Skeletal muscle satellite cell (primary cell): Measurements from ENCODE around the gene RERE.
A peak's percentile ranks its signal among the peaks of the same experiment; 100 is the strongest.
"Not testable (repeated sequence)": the region's sequence is repeated elsewhere in the genome, so short reads cannot be mapped to it uniquely, and the experiment has no call there.

Source experiments
- H3K27me3 ChIP-seq: 2 replicates; pipeline ENCODE4 v1.7.0; 2013; ENCODE audit warnings: low read length; ENCODE audit not compliant: control insufficient read depth, insufficient read depth
- H3K36me3 ChIP-seq: 2 replicates; pipeline ENCODE4 v1.7.0; 2013; ENCODE audit warnings: mild to moderate bottlenecking, control low read depth, low read length; ENCODE audit not compliant: insufficient read depth
- H3K4me1 ChIP-seq: 2 replicates; pipeline ENCODE4 v1.7.0; 2013; ENCODE audit warnings: low read length; ENCODE audit not compliant: control insufficient read depth, insufficient read depth
- H3K4me2 ChIP-seq: 2 replicates; pipeline ENCODE4 v1.7.0; 2013; ENCODE audit warnings: mild to moderate bottlenecking, low read length
- H3K4me3 ChIP-seq: 2 replicates; pipeline ENCODE4 v1.7.0; 2013; ENCODE audit warnings: low read length
- H3K9ac ChIP-seq: 2 replicates; pipeline ENCODE4 v1.7.0; 2013; ENCODE audit warnings: mild to moderate bottlenecking, low read depth, low read length, moderate library complexity
- H3K9me3 ChIP-seq: replicated peaks from 2 replicates; pipeline ENCODE4 v1.7.0; 2013; ENCODE audit warnings: mild to moderate bottlenecking, control low read depth, low read length

Gene RERE

DNA sequence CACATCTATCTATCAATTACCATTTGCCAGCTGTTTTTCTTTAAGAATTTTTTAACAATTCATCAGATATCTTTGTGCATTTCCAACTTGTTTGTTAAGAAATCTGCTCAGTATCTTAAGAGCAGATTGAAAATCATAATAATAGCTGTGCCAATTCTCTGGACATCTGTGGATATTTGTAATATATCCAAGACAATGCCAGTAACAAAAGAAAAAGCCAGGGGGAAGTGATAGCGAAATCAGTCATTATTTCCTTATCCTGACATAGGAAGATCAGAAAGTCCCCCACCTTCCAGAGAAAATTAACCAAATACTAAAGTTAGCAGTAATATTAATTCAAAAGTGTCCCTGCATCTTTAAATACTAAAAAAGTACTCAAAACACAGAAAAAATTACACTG is 217.1 kb downstream of the RERE start:
- no peak overlapping the region for H3K9ac ChIP-seq
- no peaks in the 10 kb centered on the region for H3K9me3 ChIP-seq
- no peaks in the 10 kb centered on the region for H3K27me3 ChIP-seq
- peaks cover 20% of the 10 kb centered on the region for H3K4me1 ChIP-seq
- H3K36me3 ChIP-seq, result no peaks in the 10 kb centered on the region
- H3K4me3 ChIP-seq, result no peak overlapping the region
- no peak overlapping the region for H3K4me2 ChIP-seq

DNA sequence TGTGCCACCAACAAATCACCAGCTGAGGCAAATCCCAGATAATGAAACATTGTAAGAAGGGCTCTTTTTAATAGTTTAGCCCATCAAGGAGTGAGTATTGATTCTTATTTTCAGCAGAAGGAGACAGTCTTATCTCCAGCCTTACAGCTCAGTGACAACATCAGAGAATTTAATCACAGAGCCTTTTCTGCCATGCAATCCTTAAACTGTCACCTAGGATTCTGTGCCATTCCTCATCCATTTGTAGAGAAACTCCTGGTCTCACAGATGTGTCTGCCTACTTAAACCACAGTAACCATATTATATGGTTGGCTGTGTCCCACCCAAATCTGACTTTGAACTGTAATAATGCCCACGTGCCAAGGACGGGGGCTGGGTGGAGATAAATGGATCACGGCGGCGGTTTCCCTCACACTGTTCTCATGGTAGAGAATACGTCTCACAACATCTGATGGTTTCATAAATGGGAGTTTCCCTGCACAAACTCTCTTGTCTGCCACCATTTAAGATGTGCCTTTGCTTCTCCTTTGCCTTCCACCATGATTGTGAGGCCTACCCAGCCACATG is 217.7 kb downstream of the RERE start:
- Histone ChIP-seq H3K36me3 (no peaks in the 10 kb centered on the region), H3K27me3 (no peaks in the 10 kb centered on the region), H3K4me2 (no peak overlapping the region), H3K4me1 (peaks cover 20% of the 10 kb centered on the region), H3K9me3 (no peaks in the 10 kb centered on the region), H3K4me3 (no peak overlapping the region), H3K9ac (no peak overlapping the region)

DNA sequence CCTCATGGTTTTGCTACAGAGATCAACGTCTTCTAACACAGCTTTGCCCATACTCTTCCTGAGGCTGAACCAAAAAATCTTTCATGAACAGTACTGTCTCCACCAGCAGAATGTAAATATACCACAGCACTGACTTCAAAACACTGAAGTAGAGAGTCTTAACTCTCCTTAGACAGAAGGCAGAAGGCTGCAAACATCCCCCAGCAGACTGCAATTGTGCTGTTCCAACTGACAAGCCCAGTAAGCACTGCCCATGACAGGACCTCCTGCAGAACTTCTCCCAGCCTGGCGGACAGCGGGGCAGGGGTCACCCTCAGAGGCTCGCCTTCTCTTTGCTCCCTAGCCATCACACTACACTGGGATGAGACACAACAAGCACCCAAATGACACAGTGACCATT is 218.7 kb downstream of the RERE start:
- Histone ChIP-seq H3K4me3 (no peak overlapping the region), H3K27me3 (no peaks in the 10 kb centered on the region), H3K4me1 (peaks cover 20% of the 10 kb centered on the region), H3K4me2 (peak overlapping the region; percentile 63), H3K9ac (peak overlapping the region; percentile 7), H3K36me3 (no peaks in the 10 kb centered on the region), H3K9me3 (no peaks in the 10 kb centered on the region)

DNA sequence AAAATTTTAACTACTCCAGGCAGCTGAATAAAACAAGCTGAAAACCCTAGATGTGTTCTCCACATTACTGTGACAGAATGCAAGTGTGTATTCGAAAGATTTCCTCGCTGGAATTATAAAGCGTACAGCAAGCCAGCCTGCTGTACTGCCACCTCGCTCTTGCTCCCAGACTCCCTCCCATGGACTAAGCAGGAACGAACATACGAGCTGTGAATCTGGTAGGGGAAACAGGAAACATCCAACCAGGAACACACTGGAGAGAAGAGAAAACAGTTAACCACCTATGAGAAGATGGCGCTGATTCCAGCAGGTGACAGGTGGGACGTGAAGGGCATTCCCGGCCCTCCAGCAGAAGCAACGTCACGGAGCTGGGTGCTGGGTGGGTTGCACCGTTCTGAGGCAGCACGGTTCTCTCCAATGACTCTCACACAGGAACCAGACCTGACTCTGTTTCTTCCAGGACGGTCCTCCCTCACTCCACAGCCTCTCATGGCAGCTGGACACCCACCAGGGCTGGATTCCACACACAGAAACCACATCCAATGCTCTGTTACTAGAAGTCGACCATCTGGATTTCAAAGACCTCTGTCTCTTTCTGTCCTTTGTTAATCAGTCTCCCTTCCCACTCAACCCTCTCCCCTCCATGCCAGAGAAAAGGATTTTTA is 219.2 kb downstream of the RERE start:
- Histone ChIP-seq H3K4me1 (peaks cover 20% of the 10 kb centered on the region), H3K9ac (peak overlapping the region; percentile 31), H3K36me3 (no peaks in the 10 kb centered on the region), H3K9me3 (no peaks in the 10 kb centered on the region), H3K4me3 (peak overlapping the region; percentile 8), H3K27me3 (no peaks in the 10 kb centered on the region), H3K4me2 (peak overlapping the region; percentile 63)

DNA sequence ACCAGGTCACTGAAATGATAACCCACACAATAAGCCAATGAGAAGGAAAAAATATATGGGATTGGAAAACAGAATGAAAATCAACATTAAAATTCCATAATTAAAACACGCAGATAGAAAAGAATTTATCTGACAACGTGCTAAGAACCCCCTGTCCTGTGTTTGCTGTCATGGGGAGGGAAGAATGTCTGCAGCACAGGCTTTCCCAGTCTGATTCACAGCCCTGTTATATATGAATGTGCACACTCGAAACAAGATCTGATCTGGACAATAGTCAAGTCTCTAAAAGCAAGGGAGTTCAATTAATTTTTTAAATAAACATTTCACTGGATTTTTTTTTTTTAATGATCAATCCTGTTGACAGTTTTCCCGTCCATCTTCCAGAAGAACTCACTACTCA is 220.0 kb downstream of the RERE start:
- Histone ChIP-seq H3K27me3 (no peaks in the 10 kb centered on the region), H3K9me3 (no peaks in the 10 kb centered on the region), H3K4me1 (peaks cover 20% of the 10 kb centered on the region), H3K4me3 (no peak overlapping the region), H3K9ac (peak overlapping the region; percentile 31), H3K36me3 (no peaks in the 10 kb centered on the region), H3K4me2 (peak overlapping the region; percentile 63)

DNA sequence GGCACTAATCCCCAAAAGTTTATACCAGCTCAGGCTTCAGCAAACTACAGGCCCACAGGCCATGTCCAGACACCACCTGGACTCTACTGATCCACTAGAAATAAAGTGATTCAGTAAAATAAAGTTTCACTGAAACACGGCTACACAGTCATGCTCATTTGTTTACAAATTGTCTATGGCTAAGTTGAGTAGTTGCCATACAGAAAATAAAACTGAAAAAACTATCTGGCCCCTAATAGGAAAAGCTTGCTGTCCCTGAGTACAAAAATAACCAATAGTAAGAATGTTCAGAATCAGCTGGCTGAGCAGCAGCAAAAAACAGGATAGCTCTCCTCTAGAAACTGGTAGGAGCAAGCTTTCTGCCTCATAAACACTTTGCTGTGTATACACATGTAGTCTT is 221.5 kb downstream of the RERE start:
- Histone ChIP-seq H3K27me3 (no peaks in the 10 kb centered on the region), H3K36me3 (no peaks in the 10 kb centered on the region), H3K9ac (no peak overlapping the region), H3K4me3 (no peak overlapping the region), H3K4me2 (no peak overlapping the region), H3K9me3 (no peaks in the 10 kb centered on the region), H3K4me1 (peaks cover 20% of the 10 kb centered on the region)

DNA sequence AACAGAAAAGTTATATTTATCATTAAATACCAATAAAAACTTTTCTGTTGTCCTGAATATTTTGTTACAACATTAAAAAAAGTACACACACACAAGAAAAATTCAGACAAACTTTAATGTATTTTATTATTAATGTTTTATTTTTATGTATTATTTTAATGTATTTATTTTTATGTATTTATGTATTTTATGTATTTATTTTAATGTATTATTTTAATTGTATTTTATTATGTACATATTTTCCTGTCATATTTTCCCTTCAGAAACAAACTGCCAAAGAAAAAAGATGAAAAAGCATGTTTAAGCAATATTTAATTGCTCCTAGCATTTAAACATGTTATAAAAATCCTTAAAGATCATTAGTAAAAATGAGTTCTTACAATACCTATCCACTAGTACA is 222.1 kb downstream of the RERE start:
- Histone ChIP-seq H3K27me3 (no peaks in the 10 kb centered on the region), H3K4me1 (peaks cover 20% of the 10 kb centered on the region), H3K4me3 (no peak overlapping the region), H3K9me3 (no peaks in the 10 kb centered on the region), H3K36me3 (no peaks in the 10 kb centered on the region), H3K4me2 (no peak overlapping the region), H3K9ac (no peak overlapping the region)

DNA sequence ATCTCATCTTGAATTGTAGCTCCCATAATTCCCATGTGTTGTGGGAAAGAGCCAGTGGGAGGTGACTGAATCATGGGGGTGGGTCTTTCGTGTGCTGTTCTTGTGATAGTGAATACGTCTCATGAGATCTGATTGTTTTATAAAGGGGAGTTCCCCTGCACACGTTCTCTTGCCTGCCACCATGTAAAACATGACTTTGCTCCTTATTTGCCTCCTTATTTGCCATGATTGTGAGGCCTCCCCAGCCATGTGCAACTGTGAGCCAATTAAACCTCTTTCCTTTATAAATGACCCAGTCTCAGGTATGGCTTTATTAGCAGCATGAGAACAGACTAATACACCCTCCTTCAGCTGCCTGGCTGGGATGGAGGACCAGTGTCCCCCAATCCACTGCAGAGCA is 224.1 kb downstream of the RERE start:
- peaks cover 11% of the 10 kb centered on the region for H3K4me1 ChIP-seq
- H3K9ac ChIP-seq, H3K27me3 ChIP-seq, H3K4me2 ChIP-seq, H3K4me3 ChIP-seq, H3K36me3 ChIP-seq, H3K9me3 ChIP-seq: not testable (repeated sequence)

DNA sequence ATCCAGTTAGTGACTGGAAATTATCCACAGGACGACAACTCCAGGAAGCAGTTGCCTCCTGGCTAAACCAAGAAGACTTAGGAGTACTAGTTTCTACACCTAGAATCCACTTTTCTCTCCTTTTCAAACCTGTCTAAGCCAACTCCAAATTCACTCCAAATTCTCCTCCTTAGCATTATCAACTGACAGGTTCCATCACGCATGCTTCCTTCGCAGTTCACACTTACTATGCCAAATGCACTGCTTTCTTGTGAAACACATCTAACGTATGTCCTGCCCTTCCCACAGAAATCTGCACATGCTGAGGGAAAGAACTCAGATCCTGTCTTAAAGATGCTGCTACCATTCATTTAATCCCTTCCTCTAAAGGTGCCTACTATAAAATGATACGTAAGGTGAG is 225.9 kb downstream of the RERE start:
- Histone ChIP-seq H3K4me2 (no peak overlapping the region), H3K36me3 (no peaks in the 10 kb centered on the region), H3K9ac (no peak overlapping the region), H3K9me3 (no peaks in the 10 kb centered on the region), H3K4me1 (no peaks in the 10 kb centered on the region), H3K27me3 (no peaks in the 10 kb centered on the region), H3K4me3 (no peak overlapping the region)

DNA sequence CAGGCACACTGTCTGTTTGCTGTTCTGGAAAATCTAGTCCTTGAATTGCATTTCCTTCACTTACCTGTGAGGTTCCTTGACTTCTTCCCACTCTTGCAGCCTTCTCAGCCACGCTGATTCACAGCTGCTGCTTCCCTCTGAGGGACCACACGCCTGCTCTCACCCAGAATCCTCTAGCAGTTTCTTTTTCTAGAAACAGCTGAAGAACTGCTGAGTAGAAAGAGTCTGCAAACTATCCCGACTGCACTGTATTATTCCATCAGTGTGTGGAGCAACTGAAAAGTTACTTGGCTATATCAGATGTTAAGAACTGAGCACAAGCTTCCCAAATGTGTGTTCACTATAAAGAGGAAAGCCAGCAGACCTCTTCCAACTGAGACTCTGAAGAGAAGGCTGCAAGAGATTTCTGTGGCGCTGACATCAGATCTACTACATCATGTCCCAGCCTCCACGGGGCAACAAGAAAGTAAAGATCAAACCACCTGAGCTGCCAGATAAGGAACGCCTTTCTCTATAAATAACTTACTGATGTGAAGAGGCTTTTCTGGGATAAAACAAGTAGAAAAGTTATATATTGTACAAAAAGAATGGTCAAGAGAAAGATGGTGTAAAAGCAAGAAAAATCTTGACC is 226.6 kb downstream of the RERE start:
- Histone ChIP-seq H3K27me3 (no peaks in the 10 kb centered on the region), H3K4me2 (no peak overlapping the region), H3K4me1 (no peaks in the 10 kb centered on the region), H3K9ac (no peak overlapping the region), H3K36me3 (no peaks in the 10 kb centered on the region), H3K9me3 (no peaks in the 10 kb centered on the region), H3K4me3 (no peak overlapping the region)

DNA sequence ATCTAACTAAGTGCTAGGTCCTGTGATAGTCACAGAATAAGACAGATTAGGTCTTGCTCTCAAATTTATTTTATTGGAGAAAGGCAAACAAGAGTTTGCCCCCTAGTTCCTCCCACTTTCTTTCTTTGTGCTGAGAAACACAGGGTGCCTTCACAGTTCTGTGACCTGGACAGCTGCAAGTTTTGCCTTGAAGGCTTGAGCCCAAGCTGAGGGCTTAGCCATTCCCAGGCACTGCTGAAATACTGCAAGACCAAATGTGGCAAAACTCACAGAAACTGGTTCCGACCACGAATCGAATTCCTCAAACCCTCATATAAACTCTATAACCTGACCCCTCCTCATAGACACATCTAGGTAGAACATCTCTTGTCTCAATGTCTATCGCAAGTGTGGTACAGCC is 227.9 kb downstream of the RERE start:
- Histone ChIP-seq H3K4me3 (no peak overlapping the region), H3K36me3 (no peaks in the 10 kb centered on the region), H3K4me1 (no peaks in the 10 kb centered on the region), H3K27me3 (no peaks in the 10 kb centered on the region), H3K9me3 (no peaks in the 10 kb centered on the region), H3K4me2 (no peak overlapping the region), H3K9ac (no peak overlapping the region)

DNA sequence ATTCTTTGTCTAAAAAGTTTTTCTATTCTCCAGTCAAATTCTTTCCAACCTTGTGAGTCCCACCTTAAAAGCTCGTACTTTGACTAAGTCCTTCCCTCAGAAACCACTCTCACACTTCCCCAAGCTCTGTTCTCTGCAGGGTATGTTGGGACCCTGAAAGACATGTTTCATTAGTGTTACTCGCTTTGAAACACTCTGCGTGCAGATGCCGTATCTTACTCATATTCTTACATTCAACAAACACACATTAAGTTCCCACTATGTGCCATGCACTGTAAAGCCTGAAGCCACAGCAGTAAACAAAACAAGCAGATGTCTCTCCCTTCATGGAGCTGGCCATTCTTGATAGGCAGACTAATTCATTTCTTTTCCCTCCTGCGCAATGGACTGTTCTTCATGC is 229.7 kb downstream of the RERE start:
- Histone ChIP-seq H3K9me3 (no peaks in the 10 kb centered on the region), H3K9ac (no peak overlapping the region), H3K36me3 (no peaks in the 10 kb centered on the region), H3K4me1 (peaks cover 3% of the 10 kb centered on the region), H3K27me3 (no peaks in the 10 kb centered on the region), H3K4me3 (no peak overlapping the region), H3K4me2 (no peak overlapping the region)
